GM21526 (cell line): ENCODE measurements around the gene NREP.

Source experiments
- ATAC-seq: cut with Tn5 transposase; IDR thresholded peaks from one replicate; pipeline ENCODE4 v1.9.1; 2021; ENCODE audit warnings: moderate library complexity; ENCODE audit not compliant: unreplicated experiment, low FRiP score

Gene NREP

GRCh38 chr5:111765613-111766571 is 8.9 kb upstream of the NREP start:
- ATAC-seq = no peak

DNA sequence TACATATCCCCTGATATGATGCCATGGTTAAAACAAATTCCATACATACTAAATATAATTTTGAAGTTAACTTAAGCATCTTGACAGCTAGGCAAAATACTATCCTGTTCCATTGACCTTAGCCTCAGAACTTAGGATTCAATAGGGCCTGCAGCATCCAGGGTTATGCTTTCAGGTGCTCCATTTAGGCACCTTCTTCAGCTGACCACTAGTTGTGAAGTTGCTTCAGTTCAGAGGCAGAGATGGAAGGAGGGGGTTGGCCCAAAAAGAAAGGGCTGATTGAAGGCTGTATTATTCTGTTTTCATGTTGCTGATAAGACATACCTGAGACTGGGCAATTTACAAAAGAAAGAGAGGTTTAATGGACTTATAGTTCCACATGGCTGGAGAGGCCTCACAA is 7.0 kb upstream of the NREP start:
- ATAC-seq = no peak

DNA sequence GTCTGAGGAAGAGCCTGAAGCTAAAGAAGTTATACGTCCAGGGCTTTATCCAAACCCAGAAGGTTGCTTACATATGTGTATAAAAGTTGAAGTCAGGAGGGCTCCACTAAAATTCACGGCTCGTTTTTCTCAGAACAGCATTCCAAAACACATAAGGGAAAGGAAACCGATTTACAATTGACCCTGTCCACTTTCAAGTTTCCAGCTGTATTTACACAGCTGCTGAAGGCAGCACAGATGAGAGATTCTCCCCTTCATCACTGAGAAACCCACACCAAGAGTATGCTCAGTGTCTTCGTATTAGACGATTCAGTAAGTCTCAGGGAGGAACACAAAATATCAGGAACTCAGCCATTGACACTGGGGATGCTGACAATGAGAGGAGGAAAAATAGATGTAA is 5.9 kb upstream of the NREP start:
- ATAC-seq = no peak

DNA sequence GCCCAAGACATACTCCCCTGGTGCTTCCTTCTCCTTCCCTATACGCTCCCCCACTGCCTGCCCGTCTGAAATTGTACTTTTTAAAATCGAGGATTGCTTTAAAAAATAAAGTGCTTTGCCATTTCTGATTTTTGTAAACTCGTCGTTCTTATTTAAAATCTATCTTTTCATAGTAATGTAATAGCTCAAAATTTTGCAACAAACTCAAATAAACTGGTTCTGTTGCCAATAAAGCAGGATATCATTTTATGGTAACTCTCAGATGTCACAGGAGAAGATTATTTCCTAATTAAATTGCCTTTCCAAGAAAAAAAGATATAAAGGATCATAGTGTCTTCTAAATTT is 1.3 kb upstream of the NREP start:
- no peak for ATAC-seq

GRCh38 chr5:111757355-111758283 is 625 bp upstream of the NREP start:
- peak; percentile 80 for ATAC-seq

GRCh38 chr5:111755942-111756381 is 1.0 kb downstream of the NREP start:
- no peak for ATAC-seq

DNA sequence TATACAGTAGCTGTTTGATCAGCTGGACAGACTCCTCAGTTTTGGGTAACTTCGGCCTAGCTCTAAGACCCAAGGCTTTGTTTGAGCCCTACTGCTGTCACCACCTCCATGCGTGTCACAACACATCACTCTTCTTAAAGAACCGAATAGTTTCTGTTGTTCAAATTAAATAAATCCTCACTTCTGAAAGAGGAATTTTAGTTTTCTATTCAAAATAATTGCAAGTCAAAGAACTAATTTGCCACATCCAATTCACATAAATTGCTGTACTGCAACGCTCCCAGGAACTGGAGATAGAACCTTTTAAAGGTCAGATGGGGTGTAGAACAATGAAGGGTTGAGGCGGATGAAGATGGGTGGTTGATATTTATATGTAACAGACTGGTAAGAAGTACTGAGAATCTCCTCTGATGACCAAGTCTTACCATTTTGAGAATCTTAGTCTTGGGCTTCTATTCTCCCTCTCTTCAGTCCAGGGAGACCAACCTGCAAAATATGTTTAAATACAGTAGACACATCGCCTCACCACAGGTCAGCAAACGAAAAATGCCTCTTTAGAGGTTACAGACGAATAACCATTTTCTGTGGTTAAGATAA is 1.6 kb downstream of the NREP start:
- ATAC-seq = no peak

GRCh38 chr5:111753884-111754589 is 3.0 kb downstream of the NREP start:
- no peak for ATAC-seq

DNA sequence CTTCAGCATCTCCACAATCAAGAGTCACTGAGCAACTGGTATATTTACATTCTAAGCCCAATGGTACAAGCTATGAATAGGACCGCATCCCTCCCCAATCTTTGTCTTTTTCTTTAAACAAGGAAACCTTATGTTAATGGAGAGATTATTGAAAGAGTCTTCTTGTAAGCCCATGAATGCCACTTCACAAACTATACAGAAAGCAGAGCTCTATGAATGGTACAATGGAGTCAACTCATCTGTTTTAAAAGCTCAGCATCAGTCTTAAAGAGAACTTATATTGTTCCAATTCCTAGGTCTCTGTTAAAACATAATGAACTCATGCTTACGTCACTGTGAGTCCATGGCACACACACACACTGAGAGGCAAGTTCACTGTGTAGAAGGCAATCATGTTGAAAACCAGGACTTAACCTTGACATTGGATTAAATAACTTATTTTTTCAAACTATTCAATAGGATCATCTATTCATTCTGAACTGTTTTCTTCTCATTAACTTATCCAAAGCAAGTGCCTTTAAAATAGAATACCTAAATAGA is 4.5 kb downstream of the NREP start:
- no peak for ATAC-seq

DNA sequence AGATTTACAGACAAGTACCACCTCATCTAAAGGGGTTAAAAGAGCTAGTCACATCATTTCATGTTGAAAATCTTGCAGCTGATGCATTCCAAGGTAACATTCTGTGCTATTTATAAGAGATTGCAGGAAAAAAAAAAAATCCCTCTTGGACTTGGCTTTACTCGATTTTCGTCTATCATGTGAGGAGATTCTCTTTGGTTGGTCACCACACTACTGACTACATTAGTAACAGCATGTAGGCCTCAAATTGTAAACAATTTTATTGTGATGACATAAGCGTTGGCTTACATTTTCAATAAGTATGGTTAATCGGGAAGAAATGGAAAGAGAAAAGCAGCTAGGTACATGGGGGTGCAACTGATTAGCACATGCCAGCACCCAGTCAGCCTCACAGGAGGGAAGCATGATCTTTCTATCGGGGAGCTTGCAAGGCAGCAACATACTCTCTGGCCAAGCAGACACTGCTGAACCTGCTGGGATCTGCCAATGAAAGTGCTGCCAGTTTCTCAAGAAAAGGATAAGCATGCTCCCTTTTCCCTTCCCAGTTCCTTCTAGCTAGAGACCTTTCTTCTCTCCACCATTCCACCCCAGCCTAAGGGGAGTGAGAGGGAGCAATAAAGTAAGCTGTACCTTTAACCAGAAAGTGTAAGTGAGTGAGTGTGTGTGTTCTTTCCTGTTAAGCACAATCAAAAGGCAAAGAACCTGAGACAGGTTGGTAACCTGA is 7.5 kb downstream of the NREP start:
- no peak for ATAC-seq

- ATAC-seq = no peak
These were observed 8.7 kb downstream of the NREP start for GRCh38 chr5:111748304-111748763.

GRCh38 chr5:111747337-111747736 is 9.7 kb downstream of the NREP start:
- no peak for ATAC-seq

DNA sequence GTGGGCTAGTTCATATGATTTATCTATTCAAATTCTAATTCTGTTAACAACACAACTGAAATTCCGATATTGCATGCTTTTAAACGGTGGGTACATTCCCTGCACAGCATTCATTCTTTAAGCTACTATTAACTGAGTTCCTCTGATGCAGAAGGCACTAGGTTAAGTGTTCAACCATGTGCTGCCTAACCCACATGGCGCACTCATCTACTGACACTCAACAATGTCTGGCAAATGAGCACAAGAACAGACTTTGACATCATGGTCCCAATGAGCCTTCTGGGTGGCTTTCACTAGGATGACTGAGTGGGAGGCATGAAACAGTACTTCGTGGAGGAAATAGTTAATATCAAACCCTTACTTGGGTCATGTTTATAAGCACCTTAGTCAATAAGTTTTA is 10.2 kb downstream of the NREP start:
- no peak for ATAC-seq

- no peak for ATAC-seq
These were observed 11.8 kb downstream of the NREP start for GRCh38 chr5:111745075-111745739.

DNA sequence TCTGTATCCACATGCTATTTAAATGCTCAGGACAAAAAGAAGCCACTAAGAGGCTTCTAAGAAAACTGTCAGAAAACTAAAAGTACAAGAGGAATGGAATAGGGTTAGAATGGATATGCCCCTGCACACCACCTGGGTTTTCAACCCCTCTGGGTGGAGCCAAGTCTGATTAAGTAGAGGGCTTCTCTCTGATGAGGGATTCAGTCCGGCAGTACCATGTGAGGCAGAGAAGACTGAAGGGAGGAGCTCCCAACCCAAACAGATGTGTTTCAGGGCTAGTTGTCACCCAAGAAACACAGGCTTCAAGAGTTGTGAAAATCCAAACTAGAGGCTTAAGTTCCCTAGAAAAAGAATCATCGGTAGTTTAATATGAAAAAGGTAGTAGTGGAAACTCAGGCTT is 12.5 kb downstream of the NREP start:
- no peak for ATAC-seq

GRCh38 chr5:111743988-111744387 is 13.0 kb downstream of the NREP start:
- no peak for ATAC-seq

DNA sequence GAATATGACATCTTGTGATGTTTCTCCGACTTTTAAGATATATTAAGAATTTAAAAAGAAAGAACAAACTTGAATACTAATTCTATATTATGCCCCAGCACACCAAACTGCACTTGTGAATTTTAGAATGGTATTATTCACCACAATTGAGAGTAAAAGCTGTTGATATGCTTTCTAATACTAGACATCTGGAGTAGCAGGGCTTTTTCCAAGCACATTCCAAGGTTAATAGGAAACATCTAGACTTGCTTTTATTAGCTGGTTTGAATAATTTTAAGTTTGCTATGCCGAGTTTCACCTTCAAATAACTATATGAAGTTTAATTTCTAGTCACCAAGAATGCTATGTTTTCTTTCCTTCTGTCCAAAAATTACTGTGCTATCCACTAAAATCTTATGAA is 13.5 kb downstream of the NREP start:
- ATAC-seq = no peak

DNA sequence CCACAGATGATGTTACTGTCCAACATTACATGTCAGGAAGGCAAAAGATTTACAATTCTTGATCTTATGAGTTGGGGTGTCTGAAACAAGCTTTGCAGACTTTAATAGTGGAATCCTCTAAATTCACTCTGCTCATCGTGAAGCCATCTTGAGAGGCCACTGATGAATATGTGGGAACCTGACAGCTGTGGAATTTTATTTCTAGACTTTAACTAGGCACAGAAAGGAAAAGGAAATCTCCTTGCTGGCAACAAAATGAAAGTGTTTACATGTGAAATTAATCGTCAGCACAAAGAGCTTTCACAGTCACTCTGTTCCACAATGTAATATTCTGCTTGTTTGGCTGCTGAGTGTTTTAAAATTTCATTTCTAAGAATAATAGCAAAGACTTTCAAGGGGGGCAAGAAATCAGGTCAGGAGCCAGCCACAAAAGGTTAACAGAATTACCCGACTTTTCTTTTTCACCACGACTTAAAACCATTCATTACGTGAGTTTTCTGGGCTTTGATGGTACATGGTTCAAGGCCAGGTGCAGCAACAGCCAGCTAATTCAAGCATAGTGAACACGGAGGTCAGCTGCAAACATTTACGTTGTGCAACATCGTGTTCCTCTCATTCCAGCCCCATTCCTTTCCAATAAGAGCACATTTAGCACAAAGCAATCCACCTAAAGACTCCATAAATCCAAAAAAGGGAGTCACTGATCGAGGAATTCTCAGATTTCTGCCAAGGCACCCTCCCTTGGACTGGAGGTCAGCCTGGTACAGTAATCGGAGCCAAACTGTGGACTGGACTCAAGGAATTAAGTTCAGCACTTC is 14.6 kb downstream of the NREP start:
- no peak for ATAC-seq
